NCI-H1694 (cell line): Measurements from ENCODE around the gene MACROD2.

Experiments used
- DNase-seq: peaks from one replicate; lab custom pipeline; 2025; lab: John Stamatoyannopoulos, UW

The MACROD2 gene

DNA sequence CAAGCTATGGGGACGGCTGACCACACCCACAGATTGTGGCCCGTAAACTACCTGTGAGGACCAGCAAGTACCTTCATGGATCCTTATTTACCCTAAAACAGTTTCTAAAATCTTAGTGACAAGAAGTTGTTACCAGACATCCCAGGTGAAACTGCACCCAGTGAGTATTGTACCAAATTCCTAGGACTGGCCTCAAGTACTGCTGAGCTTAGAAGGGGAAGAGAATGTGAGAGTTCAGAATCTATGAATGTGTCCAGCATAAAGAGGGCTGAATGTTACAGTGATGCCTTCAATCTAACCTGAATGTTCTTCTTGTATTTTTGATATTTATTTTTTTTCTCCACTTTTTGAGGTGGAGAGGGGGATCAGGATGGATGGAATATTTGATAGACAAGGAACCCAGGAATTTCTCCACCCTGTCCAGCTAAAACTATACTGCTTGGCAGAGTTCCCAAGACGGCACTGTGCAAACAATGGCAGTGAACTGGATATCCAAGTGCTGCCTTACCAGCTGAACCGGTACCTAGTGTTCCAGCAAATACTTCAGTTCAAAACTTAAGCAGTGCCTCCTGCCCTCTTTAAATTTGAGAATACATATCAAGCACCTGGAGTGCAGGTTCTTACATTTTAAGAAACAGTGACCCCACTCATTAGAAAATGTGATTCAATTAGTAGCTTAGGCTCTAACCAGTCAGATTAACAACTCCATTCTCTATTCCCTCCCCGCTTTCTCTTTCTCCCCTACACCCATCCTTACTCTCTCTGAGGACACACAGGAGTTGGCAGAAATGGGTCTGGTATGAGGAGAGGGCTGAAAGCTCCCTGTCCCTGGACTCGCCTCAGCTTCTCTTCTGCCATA, 769.4 kb downstream of the MACROD2 start:
- DNase-seq, result no peak

DNA sequence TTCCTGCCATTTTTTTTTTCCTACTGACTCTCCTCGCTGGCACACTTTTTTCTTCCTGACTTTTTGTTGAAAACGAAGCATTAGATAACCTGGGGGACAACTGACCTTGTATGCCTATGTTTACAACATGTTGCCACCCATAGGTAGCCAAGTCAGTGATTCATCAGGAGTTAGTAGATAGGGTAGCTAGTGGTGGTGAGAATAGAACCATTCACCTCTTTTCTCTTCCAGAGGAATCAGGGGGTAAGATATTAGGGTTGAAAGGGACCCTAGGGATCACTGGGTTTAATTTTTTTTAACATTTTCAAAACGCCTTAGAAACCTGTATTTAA, 770.0 kb downstream of the MACROD2 start:
- no peak for DNase-seq

- no peak for DNase-seq
Observed at GRCh38 chr20:14773486-14773885, 778.2 kb downstream of the MACROD2 start.

DNA sequence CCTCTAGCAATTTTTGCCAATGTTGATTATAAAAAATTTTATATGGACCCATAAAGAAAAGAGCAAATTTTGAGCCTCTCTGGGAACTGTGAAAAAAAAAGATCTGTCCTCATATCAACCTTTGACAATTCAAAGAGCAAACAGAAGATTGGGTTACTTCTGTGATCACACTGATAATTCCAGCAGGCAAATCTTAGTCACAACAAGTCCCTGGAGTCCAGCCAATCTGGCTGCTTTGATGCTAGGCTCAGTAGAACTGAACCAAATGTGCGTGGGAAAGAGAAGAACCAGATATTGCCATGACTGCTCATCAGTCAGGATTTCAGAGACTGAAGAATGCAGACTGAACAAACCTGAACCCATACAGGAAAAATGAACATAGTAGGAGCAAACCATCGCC, 780.5 kb downstream of the MACROD2 start:
- no peak for DNase-seq

GRCh38 chr20:14777591-14777990, 782.3 kb downstream of the MACROD2 start:
- DNase-seq, result no peak

GRCh38 chr20:14778096-14778495, 782.8 kb downstream of the MACROD2 start:
- DNase-seq, result no peak

DNA sequence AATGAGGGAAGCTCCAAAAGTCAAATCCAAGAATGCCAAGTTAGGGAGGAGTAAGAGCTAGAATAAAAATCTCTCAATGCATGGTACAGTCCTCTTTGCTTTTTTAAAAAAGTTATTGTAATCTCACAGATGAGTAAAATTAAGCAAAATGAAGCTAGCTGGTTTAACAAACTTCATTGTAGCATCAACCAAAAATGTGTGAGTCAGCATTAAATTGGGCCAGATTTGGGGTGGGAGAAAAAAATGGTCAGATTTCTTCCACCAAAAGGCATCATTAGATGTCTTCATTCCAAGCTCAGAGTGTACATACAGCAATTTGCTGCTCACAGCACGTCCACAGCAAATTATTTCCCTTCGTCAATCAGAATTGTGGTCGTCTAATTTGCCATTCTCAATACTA, 783.6 kb downstream of the MACROD2 start:
- no peak for DNase-seq

DNA sequence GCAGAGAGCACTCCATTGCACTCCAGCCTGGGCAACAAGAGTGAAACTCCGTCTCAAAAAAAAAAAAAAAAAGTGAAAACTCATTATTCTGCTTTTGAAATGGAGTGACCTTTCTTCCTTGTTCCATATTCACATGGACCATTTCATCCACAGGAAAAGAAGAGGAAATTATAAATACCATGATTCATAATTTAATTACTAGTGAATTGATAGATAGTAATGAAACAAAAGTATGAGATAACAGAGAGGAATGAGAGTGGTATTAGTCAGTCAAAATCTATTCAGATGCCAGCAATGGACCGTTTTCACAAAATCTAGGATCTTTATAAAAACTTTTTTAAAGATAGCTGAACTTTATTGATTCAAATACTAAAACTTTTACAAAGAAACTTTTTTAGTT, 785.2 kb downstream of the MACROD2 start:
- DNase-seq, result no peak

DNA sequence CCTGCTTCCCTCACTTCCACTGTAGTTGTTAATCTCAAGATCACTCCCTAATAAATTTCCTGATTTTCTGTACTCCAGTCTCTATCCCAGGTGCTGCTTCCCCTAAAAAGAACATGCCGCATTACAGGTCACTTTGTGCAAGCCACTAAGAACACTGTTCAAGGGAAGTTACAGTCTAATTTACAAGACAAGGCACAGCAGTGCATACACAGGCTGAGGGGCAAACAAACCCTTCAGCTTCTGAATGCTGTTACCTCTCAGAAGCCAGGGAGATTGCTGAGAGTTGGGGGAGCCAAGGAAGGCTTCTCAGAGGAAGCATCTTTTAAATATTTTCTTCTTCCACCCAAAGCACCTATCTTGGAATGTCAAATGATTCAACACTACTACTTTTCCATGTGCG, 787.4 kb downstream of the MACROD2 start:
- no peak for DNase-seq

- DNase-seq, result no peak
Observed at GRCh38 chr20:14783766-14784165, 788.5 kb downstream of the MACROD2 start.

GRCh38 chr20:14785065-14785743, 789.9 kb downstream of the MACROD2 start:
- DNase-seq, result no peak

- no peak for DNase-seq
Observed at GRCh38 chr20:14790190-14790589, 794.9 kb downstream of the MACROD2 start.

GRCh38 chr20:14790771-14791620, 795.7 kb downstream of the MACROD2 start:
- no peak for DNase-seq

DNA sequence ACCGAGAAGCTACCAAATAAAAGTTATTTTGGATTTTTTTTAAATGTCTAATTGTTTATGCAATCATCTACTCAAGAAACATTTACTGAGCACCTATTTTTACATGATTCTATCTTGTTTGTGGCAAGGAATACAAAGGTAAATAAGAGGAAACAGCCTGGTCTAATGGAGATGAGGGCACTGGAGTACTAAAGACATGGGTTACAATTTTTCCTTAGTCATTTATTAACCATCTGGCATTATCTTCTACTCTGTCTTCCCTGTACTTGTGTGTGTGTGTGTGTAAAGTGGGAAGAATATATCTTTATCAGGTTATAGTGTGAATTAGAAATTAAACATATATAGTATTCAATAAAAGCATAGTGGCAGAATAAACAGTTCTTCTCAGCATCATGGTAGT, 797.6 kb downstream of the MACROD2 start:
- no peak for DNase-seq

- DNase-seq, result no peak
Observed at GRCh38 chr20:14799545-14800216, 804.4 kb downstream of the MACROD2 start.

- DNase-seq, result no peak
Observed at GRCh38 chr20:14800707-14801425, 805.5 kb downstream of the MACROD2 start.

DNA sequence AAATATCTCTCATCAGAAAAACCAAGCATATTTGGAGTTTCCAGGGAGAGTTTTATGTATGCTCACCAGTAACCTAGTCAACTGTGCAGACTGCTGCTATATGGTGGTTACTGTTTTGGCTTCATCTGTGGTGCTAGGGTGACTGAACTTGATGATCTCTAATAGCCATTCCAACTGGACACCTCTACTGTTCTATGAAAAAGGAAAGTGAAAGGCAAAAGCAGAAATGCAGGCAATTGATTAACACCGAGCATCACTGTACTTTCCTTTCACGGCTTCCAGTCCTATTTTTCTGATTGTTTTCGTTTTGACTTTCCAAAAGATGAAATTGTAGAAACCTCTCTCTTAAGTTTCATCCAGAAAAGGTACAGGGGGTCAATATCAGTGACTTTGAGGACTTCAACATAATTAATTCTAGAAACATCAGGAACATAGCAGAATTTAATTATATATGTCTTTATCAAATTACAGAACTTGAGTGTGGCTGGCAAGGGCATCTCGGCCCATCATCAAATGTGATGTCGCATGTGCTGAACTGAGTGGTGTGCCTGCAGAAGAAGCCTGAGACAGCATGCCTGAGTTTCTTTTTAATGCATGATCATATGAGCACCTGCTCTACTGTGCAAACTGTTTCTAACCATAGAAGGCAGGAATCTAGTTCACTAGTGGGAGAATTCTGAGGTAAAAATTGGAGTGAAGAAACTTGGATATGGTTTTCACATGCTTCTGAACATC, 806.4 kb downstream of the MACROD2 start:
- DNase-seq, result no peak

DNA sequence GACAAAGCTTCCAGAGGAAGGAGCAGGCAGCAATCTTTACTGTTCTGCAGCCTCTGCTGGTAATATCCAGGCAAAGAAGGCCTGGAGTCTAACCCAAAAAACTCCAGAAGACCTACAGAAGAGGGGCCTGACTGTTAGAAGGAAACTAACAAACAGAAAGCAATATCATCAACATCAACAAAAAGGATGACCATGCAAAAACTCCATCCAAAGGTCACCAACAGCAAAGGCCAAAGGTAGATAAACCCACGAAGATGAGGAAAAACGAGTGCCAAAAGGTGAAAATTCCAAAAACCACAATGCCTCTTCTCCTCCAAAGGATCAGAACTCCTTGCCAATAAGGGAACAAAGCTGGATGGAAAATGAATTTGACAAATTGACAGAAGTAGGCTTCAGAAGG, 811.9 kb downstream of the MACROD2 start:
- DNase-seq, result no peak

DNA sequence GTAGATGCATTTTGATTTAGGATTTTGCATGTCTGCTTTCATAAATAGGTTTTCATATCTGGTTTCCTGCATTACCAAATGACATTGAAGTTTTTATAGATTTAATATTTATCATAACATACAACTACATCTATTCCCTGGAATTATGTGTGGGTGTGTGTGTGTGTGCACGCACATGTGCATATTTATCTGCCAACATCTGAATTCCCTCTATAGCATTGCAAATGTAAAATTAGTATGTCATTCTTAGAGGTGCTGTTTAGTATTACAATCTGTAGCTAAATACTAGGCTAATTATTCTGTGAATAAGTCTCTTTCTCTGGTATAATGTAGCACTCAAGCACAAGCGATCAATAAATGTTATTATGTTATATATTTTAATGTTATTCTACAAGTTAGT, 820.0 kb downstream of the MACROD2 start:
- no peak for DNase-seq

- DNase-seq, result no peak
Observed at GRCh38 chr20:14816471-14816870, 821.2 kb downstream of the MACROD2 start.

DNA sequence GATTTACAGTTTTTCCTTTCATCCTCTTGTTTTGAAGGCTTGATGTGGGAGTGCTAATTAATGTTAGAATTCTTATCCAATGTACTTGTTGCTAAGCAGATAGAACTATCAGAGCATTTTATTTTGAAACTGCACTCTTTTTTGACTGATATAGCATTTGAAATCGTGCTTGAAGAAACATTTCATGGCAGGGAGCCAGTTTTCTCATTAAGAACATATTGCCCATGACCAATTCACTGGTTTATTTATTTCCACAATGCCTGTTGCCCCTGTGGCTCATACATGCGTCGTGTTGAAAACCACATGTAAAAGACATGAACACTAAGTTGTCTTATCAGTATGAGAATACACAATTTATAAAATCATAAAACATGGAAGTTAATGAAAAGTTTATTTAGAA, 821.8 kb downstream of the MACROD2 start:
- no peak for DNase-seq
